Upper lobe of left lung (tissue), 6 donors: ENCODE results near the gene TMEM184B. TPM values are rescaled to one million over a fixed set of nuclear protein-coding genes. Genes with fewer than 3 reads are reported as not detected.

Experiments used
- ATAC-seq, 2 donors: fragments of 200-7000 bp; cut with Tn5 transposase; one replicate each; pipeline ENCODE4 v1.9.1; 2022; ENCODE audit warnings: mild to moderate bottlenecking in 2 of 2, moderate library complexity in 2 of 2; ENCODE audit not compliant: low FRiP score in 2 of 2
- DNase-seq, 2 donors: peaks; one replicate each; pipeline ENCODE4 v3.0.0-alpha.2; 2019 to 2020
- H3K27ac ChIP-seq, 4 donors: fragments of 200-600 bp; sonication (generic); one replicate each; pipeline ENCODE4 v1.5.1; 2016 to 2019
- H3K27me3 ChIP-seq, 4 donors: fragments of 200-600 bp; sonication (generic); one replicate each; pipeline ENCODE4 v1.5.1; 2017 to 2019
- H3K36me3 ChIP-seq, 4 donors: fragments of 200-600 bp; sonication (generic); one replicate each; pipeline ENCODE4 v1.5.1; 2016 to 2019
- H3K4me1 ChIP-seq, 4 donors: fragments of 200-600 bp; sonication (generic); one replicate each; pipeline ENCODE4 v1.5.1; 2018 to 2019
- H3K4me3 ChIP-seq, 4 donors: fragments of 200-600 bp; sonication (generic); one replicate each; pipeline ENCODE4 v1.5.1; 2017 to 2019; ENCODE audit warnings: mild to moderate bottlenecking in 2 of 4, moderate library complexity in 1 of 4
- H3K9me3 ChIP-seq, 4 donors: fragments of 200-600 bp; sonication (generic); one replicate each; pipeline ENCODE4 v1.5.1; 2018 to 2019
- EP300 ChIP-seq, 4 donors: sonication (generic); formaldehyde crosslinking; IDR thresholded peaks; one replicate each; pipeline ENCODE4 v1.5.1; 2017; ENCODE audit warnings: antibody characterized with exemption in 4 of 4, control low read depth in 2 of 4
- POLR2A ChIP-seq, 4 donors: fragments of 450-650 bp; IDR thresholded peaks; one replicate each; pipeline ENCODE4 v1.5.1; 2016 to 2017; ENCODE audit warnings: antibody characterized with exemption in 4 of 4, mild to moderate bottlenecking in 2 of 4
- POLR2AphosphoS5 ChIP-seq, 2 donors: sonication (generic); formaldehyde crosslinking; IDR thresholded peaks; one replicate each; pipeline ENCODE4 v1.5.1; 2017; ENCODE audit warnings: antibody characterized with exemption in 2 of 2
- WGBS, 2 donors: methylation state at CpG; one replicate each; pipeline ENCODE4 v1.1.5; 2017 to 2018; 5-methylcytosine and 5-hydroxymethylcytosine counted together
- total RNA-seq, 6 donors: library from RNA; depleted of rRNA in 4 of 6; stranded (reverse); fragments of >200 nt in 4 of 6; gene quantifications; one replicate each; pipeline versions ENCODE4 v1.1.0 to v1.2.1, GENCODE V29; 2016 to 2021
- TF ChIP-seq, protein P1 (sequence below), 6 experiments: fragments of 450-650 bp in 4 of 6; fragments of 200-600 bp in 2 of 6; sonication (generic) in 2 of 6; IDR thresholded peaks; one replicate each; pipeline ENCODE4 v1.5.1; 2016 to 2019; ENCODE audit warnings: antibody characterized with exemption in 6 of 6
- donor health status: DM: no; HTN: no; CAD: no; lungs with moderate emphysema.
- donor health status: DM: no; HTN: yes; CAD: no; lungs with severe emphysema.

TMEM184B gene
- total RNA-seq, 6 donors from 2014 or later = 47.5 to 141 (median 72.1) TPM

DNA sequence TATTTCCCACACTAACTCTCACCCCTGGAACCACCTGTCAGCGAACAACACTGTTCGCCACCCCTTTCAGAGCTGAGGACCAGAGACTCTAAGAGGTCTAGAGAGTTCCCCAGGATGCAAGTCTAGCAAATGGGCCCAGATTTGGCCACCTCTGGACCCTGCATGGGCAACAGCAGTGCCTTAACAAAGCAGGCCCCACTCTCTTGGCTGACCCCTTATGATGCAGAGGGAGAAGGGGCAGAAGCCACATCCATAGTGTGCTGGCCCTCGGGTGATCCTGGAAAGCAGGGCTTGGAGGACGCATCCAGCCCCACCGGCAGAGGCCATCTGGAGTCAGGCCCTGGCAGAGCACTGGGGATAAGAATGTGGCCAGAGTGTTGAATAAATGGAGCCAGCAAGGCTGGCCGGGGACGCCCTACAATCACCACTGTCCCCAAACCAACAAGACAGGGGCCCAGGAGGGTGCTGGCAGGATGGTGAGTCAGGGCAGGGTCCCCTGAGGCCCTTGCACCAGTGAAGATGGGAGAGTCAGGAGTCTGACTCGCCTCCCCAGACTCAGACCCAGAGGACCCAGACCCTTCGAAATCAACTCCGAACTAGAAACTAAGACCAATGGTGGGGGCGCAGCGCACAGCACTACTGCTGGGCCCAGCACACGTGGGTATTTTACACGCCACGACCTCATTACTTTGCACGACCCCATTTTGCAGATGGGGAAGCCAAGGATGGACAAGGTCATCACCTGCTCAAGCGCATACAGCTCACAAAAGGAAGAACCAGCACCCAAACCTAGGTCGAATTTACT is 37.9 kb upstream of the TMEM184B start:
- Histone ChIP-seq H3K4me1 (peaks cover 66 to 81% (median 72%) of the 10 kb centered on the region in 4 donors), H3K27me3 (no peaks in the 10 kb centered on the region), H3K4me3 (no peak overlapping the region), H3K9me3 (no peaks in the 10 kb centered on the region), H3K27ac (peak overlapping the region; percentile 59 to 96 (median 73)), H3K36me3 (peaks cover 0 to 29% (median 4%) of the 10 kb centered on the region in 4 donors)
- TF ChIP-seq EP300 (IDR thresholded peaks at IDR 0.05) = no peak
- no peak for TF ChIP-seq POLR2AphosphoS5 (IDR thresholded peaks at IDR 0.05)
- TF ChIP-seq, protein P1, sequence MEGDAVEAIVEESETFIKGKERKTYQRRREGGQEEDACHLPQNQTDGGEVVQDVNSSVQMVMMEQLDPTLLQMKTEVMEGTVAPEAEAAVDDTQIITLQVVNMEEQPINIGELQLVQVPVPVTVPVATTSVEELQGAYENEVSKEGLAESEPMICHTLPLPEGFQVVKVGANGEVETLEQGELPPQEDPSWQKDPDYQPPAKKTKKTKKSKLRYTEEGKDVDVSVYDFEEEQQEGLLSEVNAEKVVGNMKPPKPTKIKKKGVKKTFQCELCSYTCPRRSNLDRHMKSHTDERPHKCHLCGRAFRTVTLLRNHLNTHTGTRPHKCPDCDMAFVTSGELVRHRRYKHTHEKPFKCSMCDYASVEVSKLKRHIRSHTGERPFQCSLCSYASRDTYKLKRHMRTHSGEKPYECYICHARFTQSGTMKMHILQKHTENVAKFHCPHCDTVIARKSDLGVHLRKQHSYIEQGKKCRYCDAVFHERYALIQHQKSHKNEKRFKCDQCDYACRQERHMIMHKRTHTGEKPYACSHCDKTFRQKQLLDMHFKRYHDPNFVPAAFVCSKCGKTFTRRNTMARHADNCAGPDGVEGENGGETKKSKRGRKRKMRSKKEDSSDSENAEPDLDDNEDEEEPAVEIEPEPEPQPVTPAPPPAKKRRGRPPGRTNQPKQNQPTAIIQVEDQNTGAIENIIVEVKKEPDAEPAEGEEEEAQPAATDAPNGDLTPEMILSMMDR (IDR thresholded peaks at IDR 0.05) = no peak
- TF ChIP-seq POLR2A (IDR thresholded peaks at IDR 0.05) = no peak
- ATAC-seq (no peak), DNase-seq (no peak)
- WGBS, 2 donors = 69 to 79% methylated on average over 8 to 18 of the region's 18 CpGs

DNA sequence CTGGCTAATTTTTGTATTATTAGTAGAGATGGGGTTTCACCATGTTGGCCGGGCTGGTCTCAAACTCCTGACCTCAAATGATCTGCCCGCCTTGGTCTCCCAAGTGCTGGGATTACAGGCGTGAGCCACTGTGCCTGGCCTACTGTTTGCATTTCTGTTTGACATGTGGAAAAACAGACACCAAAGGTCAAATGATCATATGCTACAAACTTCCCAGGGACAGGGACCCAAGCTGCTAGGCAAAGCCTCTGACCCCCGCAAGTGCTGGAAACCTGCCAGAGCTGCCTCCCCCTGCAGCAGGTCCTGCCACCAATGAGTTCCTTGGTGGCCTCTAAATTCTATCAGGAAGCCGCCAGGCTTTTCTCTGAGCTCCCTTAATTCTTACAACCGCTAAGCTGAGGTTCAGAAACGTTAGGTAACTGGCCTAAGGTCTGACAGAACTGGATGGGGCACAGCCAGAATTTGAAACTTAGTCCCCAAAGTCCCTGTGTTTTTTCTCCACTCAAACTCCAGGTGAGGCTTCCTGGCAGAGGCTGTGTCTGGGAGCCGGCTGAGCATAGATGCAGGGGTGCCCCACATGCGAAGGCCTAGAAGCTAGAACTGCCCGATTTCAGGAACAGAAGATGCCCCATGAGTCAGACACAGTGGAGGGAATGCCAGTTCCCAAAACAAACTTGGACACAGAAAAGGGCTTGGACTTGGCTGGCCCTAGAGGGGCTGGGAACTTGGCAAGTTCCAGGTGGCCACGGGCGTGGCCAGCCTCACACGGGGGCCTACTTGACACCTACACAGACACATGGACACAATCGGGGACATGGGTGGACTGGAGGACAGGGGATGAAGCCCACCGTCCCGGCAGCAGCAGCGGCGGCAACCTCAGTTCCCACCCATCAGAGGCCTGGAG is 37.1 kb upstream of the TMEM184B start:
- no peak for TF ChIP-seq POLR2AphosphoS5 (IDR thresholded peaks at IDR 0.05)
- no peak for TF ChIP-seq EP300 (IDR thresholded peaks at IDR 0.05)
- TF ChIP-seq POLR2A (IDR thresholded peaks at IDR 0.05) = no peak
- ATAC-seq (no peak), DNase-seq (no peak)
- peaks cover 0 to 29% (median 4%) of the 10 kb centered on the region in 4 donors for H3K36me3 ChIP-seq
- peak overlapping the region; percentile 59 to 96 (median 73) for H3K27ac ChIP-seq
- no peaks in the 10 kb centered on the region for H3K9me3 ChIP-seq
- 65 to 68% methylated on average over 16 of the region's 18 CpGs for WGBS, 2 donors
- H3K4me3 ChIP-seq = no peak overlapping the region
- H3K27me3 ChIP-seq = no peaks in the 10 kb centered on the region
- H3K4me1 ChIP-seq = peaks cover 67 to 80% (median 73%) of the 10 kb centered on the region in 4 donors

DNA sequence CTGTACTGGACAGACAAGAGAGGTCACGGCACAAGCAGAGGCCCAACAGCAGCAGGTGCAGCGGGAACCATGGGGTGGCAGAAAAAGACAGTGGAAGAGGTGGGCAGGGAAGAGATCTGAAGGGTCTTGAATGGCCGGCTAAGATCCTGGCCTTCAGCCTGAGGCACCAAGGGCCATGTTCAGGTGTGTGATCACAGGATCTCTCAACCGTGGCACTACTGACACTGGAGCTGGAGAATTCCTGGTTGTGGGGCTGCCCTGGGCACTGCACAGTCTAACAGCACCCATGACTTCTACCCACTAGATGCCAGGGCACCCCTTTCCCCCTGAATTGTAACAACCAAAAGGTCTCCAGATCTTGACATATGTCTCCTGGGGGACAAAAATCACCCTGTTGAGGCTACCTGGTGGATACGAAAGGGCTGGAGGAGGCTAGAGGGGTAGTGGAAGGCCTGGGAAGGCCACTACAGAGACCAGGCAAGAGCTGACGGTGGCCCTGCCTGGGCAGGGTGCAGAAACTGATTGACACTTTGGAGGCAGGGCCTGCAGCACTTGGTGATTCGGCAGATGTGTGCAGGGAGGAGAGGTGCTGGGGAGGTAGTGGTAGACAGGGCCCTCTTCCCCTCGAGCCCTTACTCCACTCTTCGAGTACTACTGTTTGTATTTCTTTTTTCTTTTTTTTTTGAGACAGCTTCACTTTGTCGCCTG is 36.1 kb upstream of the TMEM184B start:
- Histone ChIP-seq H3K4me3 (no peak overlapping the region), H3K36me3 (peaks cover 0 to 35% (median 4%) of the 10 kb centered on the region in 4 donors), H3K27me3 (no peaks in the 10 kb centered on the region), H3K9me3 (no peaks in the 10 kb centered on the region), H3K27ac (peak overlapping the region; percentile 59 to 96 (median 73)), H3K4me1 (peaks cover 67 to 80% (median 72%) of the 10 kb centered on the region in 4 donors)
- ATAC-seq (no peak), DNase-seq (no peak)
- 65 to 84% methylated on average over 10 of the region's 10 CpGs for WGBS, 2 donors
- TF ChIP-seq, protein P1 (IDR thresholded peaks at IDR 0.05) = no peak
- TF ChIP-seq EP300 (IDR thresholded peaks at IDR 0.05) (no peak), POLR2A (IDR thresholded peaks at IDR 0.05) (no peak), POLR2AphosphoS5 (IDR thresholded peaks at IDR 0.05) (no peak)

DNA sequence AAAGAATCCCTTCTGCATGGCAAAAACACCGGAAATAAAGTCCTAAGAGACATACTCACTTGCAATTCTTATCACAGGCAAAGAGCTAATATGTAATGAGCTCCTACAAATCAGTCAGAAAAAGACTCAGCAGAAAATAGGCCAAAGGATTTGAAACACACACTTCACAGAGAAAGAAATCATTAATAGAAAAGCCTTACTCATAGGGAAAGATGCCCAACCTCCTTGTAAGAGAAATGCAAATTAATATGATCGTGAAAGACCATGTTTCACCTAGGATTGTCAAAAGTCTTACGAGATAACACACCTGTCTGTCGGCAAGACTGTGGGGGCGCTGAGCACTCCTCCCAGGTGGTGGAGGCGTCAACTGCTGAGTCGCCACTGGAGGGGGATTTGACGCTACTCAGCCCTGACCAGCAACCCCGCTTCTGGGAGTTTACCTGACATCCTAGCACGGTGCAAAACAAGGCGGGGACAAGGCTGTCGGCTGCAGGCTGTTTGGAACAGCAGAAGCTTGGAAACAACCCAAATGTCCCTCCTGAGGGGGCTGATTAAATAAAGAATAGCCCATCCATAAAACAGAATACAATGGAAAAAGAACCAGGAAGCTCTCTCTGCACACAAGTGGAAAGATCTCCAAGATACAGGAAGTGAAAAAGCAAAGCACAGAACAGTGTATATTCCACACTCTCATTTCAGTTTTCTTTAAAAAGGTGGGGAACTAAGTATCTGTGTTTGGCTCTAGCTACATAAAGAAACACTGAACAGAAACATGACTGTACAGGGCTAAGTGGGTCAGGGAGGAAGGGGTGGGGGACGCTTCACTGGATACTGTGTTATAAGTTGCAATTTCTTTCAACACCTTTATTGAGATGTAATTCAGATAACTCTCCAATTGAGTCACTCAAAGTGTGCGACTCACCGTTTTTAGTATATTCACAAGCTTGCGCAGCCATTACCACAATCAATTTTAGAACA is 33.0 kb upstream of the TMEM184B start:
- H3K4me1 ChIP-seq = peaks cover 40 to 58% (median 46%) of the 10 kb centered on the region in 4 donors
- peak overlapping the region; percentile 23 to 75 (median 67) for H3K27ac ChIP-seq
- ATAC-seq = peak in 1 of 2 donors; percentile 23
- 27 to 34% methylated on average over 16 of the region's 16 CpGs for WGBS, 2 donors
- H3K4me3 ChIP-seq = no peak overlapping the region
- H3K36me3 ChIP-seq = peaks cover 2 to 48% (median 33%) of the 10 kb centered on the region in 4 donors
- TF ChIP-seq EP300 (IDR thresholded peaks at IDR 0.05) = no peak
- H3K9me3 ChIP-seq = no peaks in the 10 kb centered on the region
- H3K27me3 ChIP-seq = no peaks in the 10 kb centered on the region
- DNase-seq = peak in 1 of 2 donors; percentile 29

DNA sequence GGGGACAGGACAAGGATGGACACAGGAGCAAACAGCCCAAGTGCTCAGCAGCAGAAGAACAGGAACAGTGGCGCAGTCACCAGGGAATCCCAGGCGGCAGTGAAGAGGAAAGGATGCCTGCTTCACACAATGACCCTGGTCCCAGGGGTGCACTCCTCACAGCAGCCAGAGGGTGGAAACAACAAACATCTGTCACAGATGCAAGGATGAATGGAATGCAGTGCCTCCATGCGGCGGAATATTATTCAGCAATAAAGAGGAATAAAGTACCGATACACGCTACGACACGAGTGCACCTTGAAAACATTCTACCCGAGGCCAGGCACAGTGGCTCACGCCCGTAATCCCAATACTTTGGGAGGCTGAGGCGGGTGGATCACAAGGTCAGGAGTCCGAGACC is 31.7 kb upstream of the TMEM184B start:
- DNase-seq (no peak), ATAC-seq (peak in 1 of 2 donors; percentile 6)
- Histone ChIP-seq H3K27ac (peak overlapping the region in 3 of 4 donors; percentile 37 to 71 (median 50)), H3K4me3 (no peak overlapping the region), H3K36me3 (peaks cover 13 to 56% (median 45%) of the 10 kb centered on the region in 4 donors), H3K9me3 (no peaks in the 10 kb centered on the region), H3K27me3 (no peaks in the 10 kb centered on the region), H3K4me1 (peaks cover 28 to 47% (median 34%) of the 10 kb centered on the region in 4 donors)
- TF ChIP-seq POLR2AphosphoS5 (IDR thresholded peaks at IDR 0.05) = no peak
- TF ChIP-seq, protein P1 (IDR thresholded peaks at IDR 0.05) = peak in 3 of 6 experiments; percentile 20 to 39 (median 23)
- TF ChIP-seq POLR2A (IDR thresholded peaks at IDR 0.05) = no peak
- WGBS, 2 donors = 89 to 91% methylated on average over 13 of the region's 13 CpGs
